GM06990 (cell line): ENCODE results near the gene KIF26B.

Experiments used
- DNase-seq: peaks from one replicate; pipeline ENCODE4 v3.0.0-alpha.2; 2011; ENCODE audit not compliant: insufficient read length; ENCODE audit errors: extremely low read depth
- H3K27me3 ChIP-seq: replicated peaks from 2 replicates; pipeline ENCODE4 v1.6.0; 2011; ENCODE audit warnings: low read length; ENCODE audit not compliant: control insufficient read depth, insufficient read depth
- H3K36me3 ChIP-seq: 2 replicates; pipeline ENCODE4 v1.5.1; 2011; ENCODE audit warnings: low read length; ENCODE audit not compliant: control insufficient read depth, insufficient read depth
- H3K4me3 ChIP-seq: replicated peaks from 2 replicates; pipeline ENCODE4 v1.5.1; 2011; ENCODE audit warnings: low read depth, mild to moderate bottlenecking, control low read depth, low read length
- TF ChIP-seq, protein P1 (sequence below): IDR thresholded peaks from 2 replicates; pipeline ENCODE4 v1.5.1; 2011; ENCODE audit warnings: low read length, control low read depth, mild to moderate bottlenecking, inconsistent platforms; ENCODE audit not compliant: insufficient read depth, poor library complexity, severe bottlenecking

Gene KIF26B

DNA sequence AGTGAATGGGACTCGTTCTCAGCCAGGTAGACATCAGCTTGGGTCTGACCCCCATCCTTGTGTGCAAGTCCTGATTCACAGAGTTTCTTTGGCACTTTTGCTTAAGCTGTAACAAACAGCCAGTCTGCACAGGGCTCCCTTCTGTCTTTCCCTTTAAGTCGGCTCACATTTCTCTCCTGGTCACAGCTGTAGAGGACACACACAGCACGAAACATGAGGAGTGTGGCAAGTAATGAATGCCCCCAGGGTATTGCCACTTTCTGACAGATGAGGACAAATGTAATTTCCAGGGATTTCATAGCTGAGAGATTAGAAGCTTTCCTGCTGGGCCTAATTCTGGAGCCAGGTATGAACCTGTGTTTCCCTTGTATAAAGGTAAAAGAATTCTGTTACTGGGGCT, 423.5 kb downstream of the KIF26B start:
- Histone ChIP-seq H3K27me3 (no peaks in the 10 kb centered on the region), H3K4me3 (no peak overlapping the region), H3K36me3 (no peaks in the 10 kb centered on the region)
- no peak for DNase-seq
- TF ChIP-seq, protein P1, sequence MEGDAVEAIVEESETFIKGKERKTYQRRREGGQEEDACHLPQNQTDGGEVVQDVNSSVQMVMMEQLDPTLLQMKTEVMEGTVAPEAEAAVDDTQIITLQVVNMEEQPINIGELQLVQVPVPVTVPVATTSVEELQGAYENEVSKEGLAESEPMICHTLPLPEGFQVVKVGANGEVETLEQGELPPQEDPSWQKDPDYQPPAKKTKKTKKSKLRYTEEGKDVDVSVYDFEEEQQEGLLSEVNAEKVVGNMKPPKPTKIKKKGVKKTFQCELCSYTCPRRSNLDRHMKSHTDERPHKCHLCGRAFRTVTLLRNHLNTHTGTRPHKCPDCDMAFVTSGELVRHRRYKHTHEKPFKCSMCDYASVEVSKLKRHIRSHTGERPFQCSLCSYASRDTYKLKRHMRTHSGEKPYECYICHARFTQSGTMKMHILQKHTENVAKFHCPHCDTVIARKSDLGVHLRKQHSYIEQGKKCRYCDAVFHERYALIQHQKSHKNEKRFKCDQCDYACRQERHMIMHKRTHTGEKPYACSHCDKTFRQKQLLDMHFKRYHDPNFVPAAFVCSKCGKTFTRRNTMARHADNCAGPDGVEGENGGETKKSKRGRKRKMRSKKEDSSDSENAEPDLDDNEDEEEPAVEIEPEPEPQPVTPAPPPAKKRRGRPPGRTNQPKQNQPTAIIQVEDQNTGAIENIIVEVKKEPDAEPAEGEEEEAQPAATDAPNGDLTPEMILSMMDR = no peak

- H3K27me3 ChIP-seq = no peaks in the 10 kb centered on the region
Observed at GRCh38 chr1:245578771-245579170, 424.0 kb downstream of the KIF26B start.

GRCh38 chr1:245579881-245580280, 425.1 kb downstream of the KIF26B start:
- TF ChIP-seq, protein P1 = no peak
- H3K36me3 ChIP-seq = no peaks in the 10 kb centered on the region
- DNase-seq = no peak
- H3K4me3 ChIP-seq = no peak overlapping the region
- no peaks in the 10 kb centered on the region for H3K27me3 ChIP-seq

More at GRCh38 chr1:245578771-245579170, 424.0 kb downstream of the KIF26B start:
- TF ChIP-seq, protein P1 = no peak
- no peak for DNase-seq
- Histone ChIP-seq H3K36me3 (no peaks in the 10 kb centered on the region), H3K4me3 (no peak overlapping the region)

- Histone ChIP-seq H3K36me3 (no peaks in the 10 kb centered on the region), H3K4me3 (no peak overlapping the region), H3K27me3 (no peaks in the 10 kb centered on the region)
- TF ChIP-seq, protein P1 = no peak
- no peak for DNase-seq
Observed at GRCh38 chr1:245580651-245581050, 425.9 kb downstream of the KIF26B start.

GRCh38 chr1:245582026-245582425, 427.2 kb downstream of the KIF26B start:
- DNase-seq = no peak
- TF ChIP-seq, protein P1 = no peak
- no peaks in the 10 kb centered on the region for H3K27me3 ChIP-seq
- no peaks in the 10 kb centered on the region for H3K36me3 ChIP-seq
- H3K4me3 ChIP-seq = no peak overlapping the region

- TF ChIP-seq, protein P1 = no peak
- no peak for DNase-seq
- no peak overlapping the region for H3K4me3 ChIP-seq
- H3K36me3 ChIP-seq = no peaks in the 10 kb centered on the region
- no peaks in the 10 kb centered on the region for H3K27me3 ChIP-seq
Observed at GRCh38 chr1:245583081-245583480, 428.3 kb downstream of the KIF26B start.
